GM19463 (cell line): ENCODE data around the gene RNF126.
"Not testable (repeated sequence)": the region's sequence is repeated elsewhere in the genome, so short reads cannot be mapped to it uniquely, and the experiment has no call there.

Experiments used
- ATAC-seq: cut with Tn5 transposase; IDR thresholded peaks from one replicate; pipeline ENCODE4 v1.9.1; 2021; ENCODE audit warnings: mild to moderate bottlenecking, moderate library complexity; ENCODE audit not compliant: unreplicated experiment

Gene RNF126

DNA sequence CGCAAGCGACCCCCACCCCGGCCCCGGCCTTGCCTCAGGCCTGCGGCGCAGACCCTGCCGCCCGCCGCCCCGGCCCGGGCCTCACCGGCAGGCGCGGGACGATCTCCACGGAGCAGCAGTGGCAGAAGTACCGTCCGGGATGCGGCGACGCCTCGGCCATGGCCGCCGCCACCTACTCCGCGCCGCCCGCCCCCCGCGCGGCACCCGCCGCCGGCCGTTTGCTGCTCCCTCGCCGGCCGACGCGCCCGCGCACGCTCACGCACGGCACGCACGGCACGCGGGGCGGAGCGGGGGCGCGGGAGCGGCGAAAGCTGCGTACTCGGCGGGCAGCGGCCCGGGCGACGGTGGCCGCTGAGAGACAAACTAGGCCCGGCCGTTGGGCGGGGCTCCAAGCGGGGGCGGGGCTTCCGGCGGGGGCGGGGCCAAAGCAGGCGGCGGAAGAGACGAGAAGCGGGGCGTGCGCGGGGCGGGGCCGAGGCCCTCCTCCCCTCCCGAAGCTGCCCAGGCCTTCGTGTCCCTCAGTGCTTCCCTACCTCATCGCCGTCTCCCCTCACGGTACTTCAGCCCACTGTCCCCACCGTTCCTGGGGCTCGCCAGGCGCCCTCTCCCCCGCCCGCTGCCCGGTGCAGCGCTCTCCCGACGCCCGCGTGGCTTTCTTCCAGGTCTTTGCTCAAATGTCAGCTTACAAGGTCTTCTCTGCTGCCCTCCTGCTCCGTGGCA is at the start of gene RNF126:
RNF126 (minus strand) TSS at position 253 of the 720 bp plus-strand sequence; CDS start at position 160, 93 bp downstream.
- ATAC-seq: peak; percentile 43

DNA sequence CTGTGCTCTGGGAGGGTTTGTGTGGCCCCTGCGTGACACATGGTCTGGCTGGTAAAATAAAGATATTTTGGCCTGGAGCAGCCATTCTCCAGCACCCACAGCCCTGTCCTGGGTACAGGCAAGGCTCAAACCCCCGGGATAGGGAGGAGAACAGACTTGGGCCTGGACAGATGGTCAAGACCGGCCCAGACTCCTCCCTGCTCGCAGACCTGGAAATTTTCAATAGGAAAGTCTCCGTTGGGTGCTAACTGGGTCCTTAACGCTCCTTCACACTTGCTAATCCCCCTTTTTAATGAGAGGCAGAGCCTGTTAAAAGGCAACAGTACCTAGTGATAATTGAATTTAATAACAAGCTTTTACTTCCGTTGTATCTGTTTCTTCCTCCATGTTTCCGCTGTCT is 48.2 kb upstream of the RNF126 start:
- ATAC-seq: no peak

DNA sequence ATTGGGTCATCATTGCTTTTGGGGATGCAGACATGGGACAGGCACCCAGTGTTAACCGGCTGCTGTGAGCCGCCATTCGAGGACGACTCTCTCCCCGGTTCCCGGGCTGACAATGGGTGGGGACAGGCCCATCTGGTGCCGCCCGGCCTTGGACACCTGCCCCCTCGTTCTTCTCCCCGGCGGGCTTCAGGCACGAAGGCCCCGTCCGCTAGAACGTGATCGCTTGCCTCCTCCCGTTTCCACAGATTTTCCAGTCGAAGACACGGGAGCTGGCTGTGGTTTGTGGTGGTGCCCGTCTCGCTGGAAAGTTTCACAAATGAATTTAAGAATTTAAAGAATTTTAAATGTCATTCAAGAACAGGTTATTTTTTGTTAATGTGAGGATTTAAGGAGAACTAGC is 47.8 kb upstream of the RNF126 start:
- ATAC-seq: no peak

DNA sequence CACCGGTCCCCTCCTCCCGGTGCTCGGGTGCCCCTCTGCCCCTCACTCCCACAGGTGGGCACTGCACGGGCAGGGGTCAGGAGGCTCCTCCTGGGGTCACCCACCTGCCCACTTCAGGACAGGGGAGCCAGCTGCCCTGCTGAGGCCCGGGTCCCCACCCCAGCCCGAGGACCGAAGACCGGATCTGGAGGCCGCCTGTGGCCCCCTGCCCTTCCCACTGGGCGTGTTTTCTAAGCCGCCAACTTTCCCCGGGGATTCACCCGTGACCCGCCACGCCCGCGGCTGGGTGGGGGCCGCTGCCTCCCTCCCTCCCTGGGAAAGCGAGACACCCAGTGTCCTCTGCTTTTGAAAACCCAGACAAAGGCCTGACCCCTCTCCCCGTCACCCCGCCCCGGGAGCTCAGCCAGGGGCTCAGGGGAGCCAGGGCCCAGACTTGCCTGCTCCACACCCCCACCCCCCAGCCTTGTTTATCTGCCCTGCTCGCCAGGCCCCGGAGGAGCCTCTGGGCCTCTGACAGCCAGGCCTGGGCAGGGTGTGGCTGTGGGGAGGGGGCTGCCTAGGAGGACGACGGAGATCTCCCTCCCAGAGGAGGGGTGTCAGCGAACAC is 47.1 kb upstream of the RNF126 start:
- no peak for ATAC-seq

DNA sequence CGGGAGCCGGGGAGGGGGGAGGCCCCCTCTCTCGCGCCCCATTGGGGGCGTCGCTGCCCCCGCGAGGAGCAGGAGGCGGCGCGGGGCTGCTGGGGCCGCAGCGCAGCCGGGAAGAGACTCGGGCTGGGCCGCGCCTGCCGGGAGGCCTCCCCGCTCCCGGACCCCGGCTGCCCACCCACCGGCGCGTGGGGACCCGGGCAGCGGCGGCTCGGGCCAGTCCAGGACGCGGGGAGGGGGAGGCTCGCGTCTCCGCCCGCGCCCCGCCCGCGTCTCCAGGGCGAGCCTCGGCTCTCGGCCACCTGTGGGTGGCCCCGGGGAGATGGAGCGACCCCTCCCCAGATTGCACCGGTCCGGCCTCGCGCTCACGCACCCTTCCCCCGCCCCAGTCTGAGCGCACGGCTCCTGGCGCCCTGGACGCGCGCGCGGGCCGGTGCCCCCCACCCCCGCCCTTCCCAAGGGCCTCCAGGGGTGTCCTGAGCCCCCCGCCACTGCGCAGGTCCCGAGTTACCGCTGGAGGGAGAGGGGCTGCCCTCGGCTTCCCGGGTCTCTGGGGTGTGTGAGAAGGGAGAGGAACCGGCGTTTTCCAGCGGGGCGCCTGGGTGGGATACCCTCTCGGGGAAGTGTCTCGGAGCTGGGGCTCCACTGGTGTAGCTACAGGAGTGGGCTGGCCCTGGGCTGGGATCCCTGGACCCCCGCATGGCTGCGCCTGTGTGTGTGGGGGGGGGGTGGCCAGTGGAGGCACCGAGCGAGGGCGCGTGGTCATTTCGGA is 46.4 kb upstream of the RNF126 start:
- ATAC-seq: no peak

DNA sequence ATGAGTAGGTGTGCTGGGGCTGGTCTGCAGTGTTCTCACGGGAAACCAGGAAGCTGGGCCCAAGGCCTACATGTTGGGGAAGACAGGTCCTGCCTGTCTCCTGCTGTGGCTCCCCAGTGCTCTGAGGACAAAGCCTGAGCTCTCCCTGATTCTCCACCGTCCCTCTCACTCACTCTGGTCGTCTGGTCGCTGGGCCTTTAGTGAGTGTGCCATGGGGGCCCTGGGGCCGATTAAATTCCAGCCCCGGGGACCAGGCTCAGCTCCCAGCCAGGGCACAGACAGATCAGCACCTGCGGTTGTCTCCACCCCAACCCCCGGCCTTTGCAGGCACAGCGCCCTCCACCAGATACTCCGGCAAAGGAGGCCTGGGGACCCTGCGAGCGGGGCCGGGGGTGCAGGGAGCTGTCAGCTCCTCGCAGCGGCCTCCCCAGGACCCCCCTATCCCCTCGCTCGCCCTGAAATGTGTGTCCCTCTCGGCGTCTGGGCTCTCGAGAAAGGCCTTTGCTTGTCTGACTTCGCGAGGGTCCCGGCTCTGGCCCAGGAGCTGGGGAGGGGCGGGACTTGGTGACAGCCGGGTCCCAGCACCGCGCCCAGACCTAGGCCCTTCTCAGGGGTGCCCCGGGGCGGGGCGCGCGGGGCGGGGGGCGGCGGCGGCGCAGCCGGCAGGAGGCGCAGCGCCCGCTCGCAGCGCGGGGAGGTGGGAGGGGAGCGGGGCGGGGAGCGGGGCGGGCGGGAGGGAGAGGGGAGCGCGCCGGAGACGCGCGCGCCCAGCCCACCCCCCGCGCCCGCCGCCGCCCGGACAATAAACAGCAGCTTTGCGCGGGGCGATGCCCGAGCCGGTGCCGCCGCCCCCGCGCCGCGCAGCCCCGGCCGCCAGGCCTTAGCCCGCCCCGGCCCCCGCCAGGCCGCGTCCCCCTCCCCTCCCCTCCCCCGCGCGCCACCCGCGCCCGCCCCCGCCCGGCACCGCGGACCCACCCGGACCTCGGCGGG is 45.4 kb upstream of the RNF126 start, which contains the start of gene PALM:
PALM (plus strand) TSS at position 782 of the 990 bp plus-strand sequence. CDS start 212 bp downstream, outside the sequence.
- ATAC-seq: no peak

DNA sequence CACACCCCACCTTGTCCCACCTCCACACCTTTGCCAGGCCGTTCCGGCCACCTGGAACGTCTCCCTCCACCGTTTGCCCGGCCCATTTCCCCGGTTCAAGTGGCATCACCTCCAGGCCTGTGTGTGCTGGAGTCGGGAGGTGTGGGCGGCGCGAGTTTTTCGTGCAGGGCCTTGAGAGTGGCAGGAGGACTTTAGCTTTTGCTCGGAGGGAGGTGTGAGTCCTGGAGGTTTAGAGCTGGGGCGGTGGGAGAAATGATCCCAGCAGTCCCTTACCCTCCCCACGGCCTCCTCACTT is 41.4 kb upstream of the RNF126 start:
- no peak for ATAC-seq

DNA sequence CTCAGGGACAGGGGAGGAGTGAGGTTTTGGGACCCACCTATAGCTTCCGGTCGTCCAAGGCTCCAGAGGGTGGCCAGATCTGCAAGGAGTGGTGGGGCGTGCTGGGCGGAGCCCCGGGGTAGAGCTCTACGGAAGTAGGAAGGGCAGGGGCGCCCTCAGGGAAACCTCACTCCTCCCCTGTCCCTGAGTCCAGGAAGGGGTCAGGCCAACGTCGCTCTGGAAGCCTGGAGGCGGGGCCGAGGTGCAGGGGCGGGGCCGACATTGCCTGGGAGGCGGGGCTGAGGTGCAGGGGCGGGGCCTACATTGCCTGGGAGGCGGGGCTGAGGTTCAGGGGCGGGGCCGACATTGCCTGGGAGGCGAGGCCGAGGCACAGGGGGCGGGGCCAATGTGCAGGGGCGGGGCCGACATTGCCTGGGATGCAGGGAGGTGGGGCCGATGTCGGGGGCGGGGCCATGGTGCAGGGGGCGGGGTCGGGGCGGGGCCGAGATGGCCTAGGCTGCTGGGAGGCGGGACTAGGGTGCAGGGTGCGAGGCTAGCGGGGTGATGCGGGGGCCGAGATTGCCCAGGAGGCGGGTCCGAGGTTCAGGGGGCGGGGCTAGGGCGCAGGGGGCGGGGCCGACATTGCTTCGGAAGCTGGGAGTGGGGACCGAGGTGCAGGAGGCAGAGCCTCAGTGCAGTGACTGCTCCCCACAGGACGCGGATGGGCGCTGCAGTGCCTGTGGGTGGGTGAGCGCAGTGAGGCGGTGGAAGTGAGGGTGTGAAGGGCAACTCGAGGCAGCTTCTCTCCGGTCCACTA is 40.8 kb upstream of the RNF126 start:
- ATAC-seq: no peak

DNA sequence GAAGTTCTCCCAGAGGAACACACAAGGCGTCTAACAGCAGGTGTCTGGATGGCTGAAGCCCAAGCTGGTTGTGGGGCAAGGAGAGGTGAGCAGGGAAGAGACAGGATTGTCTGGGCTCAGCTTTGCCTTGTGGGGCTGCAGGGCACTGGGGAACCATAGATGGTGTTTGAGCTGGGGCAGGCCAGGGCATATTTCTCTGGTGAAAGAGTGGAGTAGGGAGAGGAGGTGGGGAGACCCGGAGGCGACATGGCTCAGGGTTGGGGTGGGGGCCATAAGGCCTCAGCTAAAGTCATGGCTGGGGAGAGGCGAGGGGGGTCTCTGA is 40.3 kb upstream of the RNF126 start:
- no peak for ATAC-seq

DNA sequence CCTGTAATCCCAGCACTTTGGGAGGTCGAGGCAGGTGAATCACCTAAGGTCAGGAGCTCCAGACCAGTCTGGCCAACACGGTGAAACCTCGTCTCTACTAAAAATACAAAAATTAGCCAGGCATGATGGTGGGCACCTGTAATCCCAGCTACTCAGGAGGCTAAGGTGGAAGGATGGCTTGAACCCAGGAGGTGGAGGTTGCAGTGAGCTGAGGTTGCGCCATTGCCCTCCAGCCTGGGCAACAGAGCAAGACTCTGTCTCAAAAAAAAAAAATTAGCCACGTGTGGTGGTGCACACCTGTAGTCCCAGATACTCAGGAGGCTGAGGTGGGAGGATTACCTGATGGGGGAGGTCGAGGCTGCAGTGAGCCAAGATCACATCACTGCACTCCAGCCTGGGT is 39.8 kb upstream of the RNF126 start:
- not testable (repeated sequence) for ATAC-seq

DNA sequence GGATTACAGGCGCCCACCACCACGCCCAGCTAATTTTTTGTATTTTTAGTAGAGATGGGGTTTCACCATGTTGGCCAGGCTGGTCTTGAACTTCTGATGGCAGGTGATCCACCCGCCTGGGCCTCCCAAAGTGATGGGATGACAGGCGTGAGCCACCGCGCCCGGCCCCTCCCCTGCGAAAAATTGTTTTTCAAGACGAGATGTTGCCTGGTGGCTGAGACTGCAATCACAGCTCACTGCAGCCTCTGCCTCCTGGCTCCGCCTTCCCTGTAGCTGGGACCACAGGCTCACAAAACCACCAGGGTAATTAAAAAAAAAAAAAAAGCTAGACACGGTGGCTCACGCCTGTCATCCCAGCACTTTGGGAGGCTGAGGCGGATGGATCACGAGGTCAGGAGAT is 36.9 kb upstream of the RNF126 start:
- ATAC-seq: not testable (repeated sequence)

DNA sequence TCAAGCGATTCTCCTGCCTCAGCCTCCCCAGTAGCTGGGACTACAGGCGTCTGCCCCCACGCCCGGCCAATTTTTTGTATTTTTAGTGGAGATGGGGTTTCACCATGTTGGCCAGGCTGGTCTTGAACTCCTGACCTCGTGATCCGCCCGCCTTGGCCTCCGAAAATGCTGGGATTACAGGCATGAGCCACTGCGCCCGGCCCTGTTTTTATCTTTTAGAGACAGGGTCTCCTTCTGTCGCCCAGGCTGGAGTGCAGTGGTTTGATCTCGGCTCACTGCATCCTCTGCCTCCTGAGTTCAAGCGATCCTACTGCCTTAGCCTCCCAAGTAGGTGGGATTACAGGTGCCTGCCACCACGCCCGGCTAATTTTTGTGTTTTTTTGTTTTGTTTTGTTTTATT is 35.5 kb upstream of the RNF126 start:
- not testable (repeated sequence) for ATAC-seq

DNA sequence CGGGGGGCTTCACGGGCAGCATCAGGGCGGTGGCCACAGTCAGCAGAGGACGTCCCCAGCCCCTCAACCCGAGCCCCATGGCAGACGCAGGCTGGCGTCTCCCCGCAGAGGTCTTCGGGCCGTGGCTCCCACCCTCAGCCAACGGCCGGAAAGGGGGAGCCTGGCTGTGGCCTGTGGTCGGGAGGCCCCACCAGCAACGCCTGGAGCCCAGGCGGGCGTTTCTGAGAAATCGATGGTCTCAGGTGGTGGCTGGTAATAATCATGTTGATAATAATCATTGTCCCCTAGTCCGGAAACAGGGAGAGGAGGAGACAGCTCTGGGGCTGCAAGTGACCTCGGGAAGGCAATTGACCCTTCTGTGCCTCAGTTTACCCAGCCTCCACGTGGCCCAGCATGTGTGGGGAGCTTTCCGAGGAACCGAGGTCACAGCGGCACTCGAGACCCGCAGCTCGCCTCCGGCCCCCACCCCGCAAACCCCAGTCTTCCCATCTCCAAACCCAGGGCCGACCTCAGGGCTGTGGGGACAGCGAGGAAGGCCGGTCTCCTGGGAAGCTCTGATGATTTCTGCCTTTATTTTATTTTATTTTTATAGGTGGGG is 32.4 kb upstream of the RNF126 start, which contains the start of gene PRSS57:
PRSS57 (minus strand) TSS at position 101 of the 598 bp plus-strand sequence; CDS start at position 79, 22 bp downstream.
- no peak for ATAC-seq

DNA sequence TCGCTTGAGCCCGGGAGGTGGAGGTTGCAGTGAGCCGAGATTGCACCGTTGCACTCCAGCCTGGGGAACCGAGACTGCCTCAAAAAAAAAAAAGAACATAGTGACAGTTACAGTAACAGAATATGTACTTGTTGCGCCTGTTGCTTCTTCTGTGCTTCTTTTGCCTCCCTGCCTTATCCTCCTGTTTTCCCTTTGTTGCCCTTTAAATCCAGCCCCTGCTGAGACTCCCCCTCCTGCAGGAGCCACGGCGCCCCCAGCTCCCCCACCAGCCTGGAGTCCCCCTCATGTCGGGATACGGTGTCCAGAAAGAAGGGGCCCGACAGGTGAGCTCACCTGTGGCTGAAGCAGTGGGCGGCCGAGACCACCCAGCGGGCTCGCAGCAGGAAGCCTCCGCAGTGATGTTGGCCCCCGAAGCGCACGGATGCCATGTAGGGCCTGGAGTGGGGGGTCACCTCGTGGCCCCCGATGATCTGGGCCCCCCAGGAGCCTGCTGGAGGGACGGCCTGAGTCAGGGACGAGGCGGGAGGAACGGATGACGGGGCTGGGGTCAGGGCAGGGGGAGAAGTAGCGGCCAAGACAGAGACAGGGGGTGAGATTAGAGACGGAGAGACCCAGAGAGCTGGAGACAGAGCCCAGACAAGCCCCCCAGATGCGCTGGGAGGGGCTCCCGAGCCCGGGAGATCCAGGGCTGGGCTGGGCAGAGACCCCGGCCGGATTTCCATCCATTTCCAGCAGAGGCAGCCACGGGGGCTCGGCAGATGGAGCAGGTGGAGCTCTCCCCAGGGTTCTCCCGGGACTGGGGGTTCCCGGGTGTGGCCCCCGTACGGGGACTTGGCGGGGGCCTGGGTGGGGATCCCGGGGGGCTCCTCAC is 31.7 kb upstream of the RNF126 start:
- ATAC-seq: no peak

DNA sequence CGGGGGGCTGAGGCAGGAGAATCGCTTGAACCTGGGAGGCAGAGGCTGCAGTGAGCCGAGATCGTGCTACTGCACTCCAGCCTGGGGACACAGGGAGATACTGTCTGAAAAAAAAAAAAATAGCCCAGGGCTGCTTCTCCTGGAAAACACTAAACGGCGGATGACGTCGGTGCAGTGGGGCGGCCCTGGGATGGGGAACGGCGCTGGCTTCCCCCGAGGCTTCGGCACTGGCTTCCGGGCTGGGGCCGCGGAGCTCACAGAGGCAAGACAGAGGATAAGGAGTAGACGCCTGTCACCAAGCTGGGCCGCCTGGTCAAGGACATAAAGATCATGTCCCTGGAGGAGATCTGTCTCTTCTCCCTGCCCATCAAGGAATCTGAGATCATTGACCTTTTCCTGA is 27.2 kb upstream of the RNF126 start:
- no peak for ATAC-seq

DNA sequence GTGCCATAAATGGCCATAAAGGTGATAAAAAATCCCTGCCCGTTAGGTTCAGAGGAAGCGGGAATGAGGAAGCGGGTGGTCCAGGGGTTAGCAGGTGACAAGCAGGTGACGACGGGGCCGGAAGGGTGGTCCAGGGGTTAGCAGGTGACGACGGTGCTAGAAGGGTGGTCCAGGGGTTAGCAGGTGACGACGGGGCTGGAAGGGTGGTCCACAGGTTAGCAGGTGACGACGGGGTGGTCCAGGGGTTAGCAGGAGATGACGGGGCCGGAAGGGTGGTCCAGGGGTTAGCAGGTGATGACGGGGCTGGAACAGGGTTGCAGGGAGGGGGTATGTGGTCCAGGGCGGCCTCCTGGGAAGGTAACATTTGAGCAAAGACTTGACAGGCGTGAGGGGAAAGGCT is 26.0 kb upstream of the RNF126 start:
- no peak for ATAC-seq

DNA sequence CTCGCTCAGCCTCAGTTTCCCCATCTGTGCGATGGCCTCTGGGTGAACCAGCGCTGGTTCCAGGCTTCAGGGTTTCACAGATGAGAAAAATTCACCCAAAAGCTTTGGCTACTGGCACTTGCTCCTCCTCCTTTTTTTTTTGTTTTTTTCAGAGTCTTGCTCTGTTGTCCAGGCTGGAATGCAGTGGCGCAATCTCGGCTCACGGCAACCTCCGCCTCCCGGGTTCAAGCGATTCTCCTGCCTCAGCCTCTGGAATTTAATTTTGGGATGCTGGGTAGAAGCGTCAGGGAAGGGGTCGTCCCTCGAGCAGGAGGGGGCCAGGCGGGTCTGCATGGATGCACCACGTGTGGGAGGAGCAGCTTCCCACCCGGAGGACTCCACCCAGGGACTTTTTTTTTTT is 25.2 kb upstream of the RNF126 start:
- ATAC-seq: no peak

DNA sequence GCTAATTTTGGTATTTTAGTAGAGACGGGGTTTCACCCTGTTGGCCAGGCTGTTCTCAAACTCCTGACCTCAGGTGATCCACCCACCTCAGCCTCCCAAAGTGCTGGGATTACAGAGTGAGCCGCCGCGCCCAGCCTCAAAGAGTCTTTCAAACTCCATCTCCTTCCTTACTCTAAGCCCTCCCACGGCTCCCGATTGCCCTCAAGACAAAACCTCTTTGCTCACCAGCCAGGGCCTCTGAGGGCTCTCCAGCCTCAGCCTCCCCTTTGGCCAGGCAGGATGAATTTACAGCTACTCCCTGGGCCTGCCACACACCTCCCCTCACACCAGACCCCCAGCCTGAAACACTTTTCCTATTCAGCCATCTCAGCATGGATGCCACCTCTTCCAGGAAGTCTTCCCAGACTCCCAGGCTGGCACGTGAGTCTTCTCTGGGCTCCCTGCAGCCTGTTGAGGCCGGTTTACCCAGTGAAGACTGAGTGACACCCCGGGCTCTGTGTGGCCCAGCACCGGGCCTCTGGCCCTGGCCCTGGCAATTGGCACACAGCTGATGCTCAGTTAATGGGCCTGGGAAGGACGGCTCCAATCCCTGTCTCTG is 24.7 kb upstream of the RNF126 start:
- no peak for ATAC-seq
